ENCODE measurements around the gene ACOXL.

Gene ACOXL

GRCh38 chr2:110875384-110875725 lies 143.0 kb downstream of the ACOXL start:
- DNase-seq (ENCODE audit: low read depth in 2 of 2), result no peak

GRCh38 chr2:110876167-110876999 lies 144.0 kb downstream of the ACOXL start:
- no peak for DNase-seq (ENCODE audit: low read depth in 2 of 2)

- no peak for DNase-seq (ENCODE audit: low read depth in 2 of 2)
These were observed 144.9 kb downstream of the ACOXL start for GRCh38 chr2:110877031-110877827.

GRCh38 chr2:110878150-110878549 lies 145.8 kb downstream of the ACOXL start:
- DNase-seq (ENCODE audit: low read depth in 2 of 2), result no peak

GRCh38 chr2:110881908-110882307 lies 149.5 kb downstream of the ACOXL start:
- no peak for DNase-seq (ENCODE audit: low read depth in 2 of 2)

GRCh38 chr2:110883406-110883805 lies 151.0 kb downstream of the ACOXL start:
- DNase-seq (ENCODE audit: low read depth in 2 of 2), result no peak

- DNase-seq (ENCODE audit: low read depth in 2 of 2), result no peak
These were observed 152.9 kb downstream of the ACOXL start for GRCh38 chr2:110885256-110885655.

- DNase-seq (ENCODE audit: low read depth in 2 of 2), result no peak
These were observed 154.6 kb downstream of the ACOXL start for GRCh38 chr2:110886826-110887573.

- DNase-seq (ENCODE audit: low read depth in 2 of 2), result no peak
These were observed 156.0 kb downstream of the ACOXL start for GRCh38 chr2:110888411-110888810.

- no peak for DNase-seq (ENCODE audit: low read depth in 2 of 2)
These were observed 159.3 kb downstream of the ACOXL start for GRCh38 chr2:110891626-110892025.

GRCh38 chr2:110896226-110896625 lies 163.9 kb downstream of the ACOXL start:
- DNase-seq (ENCODE audit: low read depth in 2 of 2), result no peak

GRCh38 chr2:110897966-110898365 lies 165.6 kb downstream of the ACOXL start:
- no peak for DNase-seq (ENCODE audit: low read depth in 2 of 2)

GRCh38 chr2:110900191-110900590 lies 167.8 kb downstream of the ACOXL start:
- no peak for DNase-seq (ENCODE audit: low read depth in 2 of 2)

- DNase-seq (ENCODE audit: low read depth in 2 of 2), result no peak
These were observed 171.2 kb downstream of the ACOXL start for GRCh38 chr2:110903548-110903947.

GRCh38 chr2:110904116-110904778 lies 171.9 kb downstream of the ACOXL start:
- DNase-seq (ENCODE audit: low read depth in 2 of 2), result no peak

- no peak for DNase-seq (ENCODE audit: low read depth in 2 of 2)
These were observed 172.4 kb downstream of the ACOXL start for GRCh38 chr2:110904779-110905148.

- DNase-seq (ENCODE audit: low read depth in 2 of 2), result no peak
These were observed 172.8 kb downstream of the ACOXL start for GRCh38 chr2:110905217-110905616.

- no peak for DNase-seq (ENCODE audit: low read depth in 2 of 2)
These were observed 174.4 kb downstream of the ACOXL start for GRCh38 chr2:110906613-110907298.

GRCh38 chr2:110909501-110909900 lies 177.1 kb downstream of the ACOXL start:
- DNase-seq (ENCODE audit: low read depth in 2 of 2), result no peak

- DNase-seq (ENCODE audit: low read depth in 2 of 2), result no peak
These were observed 178.1 kb downstream of the ACOXL start for GRCh38 chr2:110910423-110910822.

GRCh38 chr2:110919738-110920137 lies 187.4 kb downstream of the ACOXL start:
- DNase-seq (ENCODE audit: low read depth in 2 of 2), result no peak
